ENCODE measurements around the gene STARD3.
A peak's percentile ranks its signal among the peaks of the same experiment; 100 is the strongest.
"Not testable (repeated sequence)": the region's sequence is repeated elsewhere in the genome, so short reads cannot be mapped to it uniquely, and the experiment has no call there.

The STARD3 gene

DNA sequence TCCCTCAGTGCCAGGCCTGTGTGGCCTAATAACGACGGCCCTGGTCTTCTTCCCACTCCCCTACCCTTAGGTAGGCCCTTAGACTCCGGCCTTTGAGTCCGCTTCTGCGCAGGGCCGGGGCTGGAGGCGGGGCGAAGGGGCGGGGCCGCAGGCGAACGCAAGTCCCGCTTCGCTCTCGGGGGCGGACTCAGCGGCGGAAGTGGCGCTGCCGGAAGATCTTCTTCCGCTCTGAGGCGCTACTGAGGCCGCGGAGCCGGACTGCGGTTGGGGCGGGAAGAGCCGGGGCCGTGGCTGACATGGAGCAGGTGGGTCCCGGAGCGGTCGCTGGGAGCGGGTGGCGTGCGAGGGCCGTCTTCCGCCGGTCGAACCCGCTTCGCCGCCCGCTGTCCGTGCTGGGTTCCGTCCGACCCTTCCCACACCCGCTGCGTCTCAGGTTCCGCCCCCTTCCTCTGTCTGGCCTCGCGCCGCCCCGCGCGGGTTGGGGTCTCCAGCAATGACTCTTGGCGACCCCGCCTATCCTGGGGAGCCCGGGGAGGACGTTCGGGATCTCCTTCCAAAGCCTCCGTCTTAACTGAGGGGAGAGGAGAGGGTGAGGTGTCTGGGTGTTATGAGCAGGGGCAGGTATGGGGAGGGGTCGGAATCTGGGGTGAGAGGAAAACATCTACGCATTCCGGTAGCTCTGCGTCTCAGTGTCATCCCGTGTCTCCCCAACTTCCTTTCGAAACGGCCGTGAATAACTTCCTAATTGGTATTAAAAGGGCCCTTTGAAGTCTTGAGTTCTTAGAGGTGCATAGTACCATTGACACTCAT lies at the start of gene STARD3:
STARD3 (plus strand) TSS at position 218 of the 810 bp plus-strand sequence. CDS start 16,388 bp downstream, outside the sequence.
- TF ChIP-seq POLR2A (IDR thresholded peaks at IDR 0.05; ENCODE audit: low read depth, low read length) = peak; percentile 78; the same call in 1 of the 2 replicates
- DNase-seq (ENCODE audit: insufficient read length, low spot score) (peak; percentile 93), FAIRE-seq (no peak)

GRCh38 chr17:39590180-39590579 lies 46.8 kb upstream of the STARD3 start:
- DNase-seq (ENCODE audit: insufficient read length, low spot score); FAIRE-seq: not testable (repeated sequence)

GRCh38 chr17:39591958-39592954 lies 44.7 kb upstream of the STARD3 start:
- FAIRE-seq = no peak
- no peak for DNase-seq (ENCODE audit: insufficient read length, low spot score)
- no peak for TF ChIP-seq POLR2A (IDR thresholded peaks at IDR 0.05; ENCODE audit: low read depth, low read length)

- DNase-seq (ENCODE audit: insufficient read length, low spot score) (no peak), FAIRE-seq (no peak)
- no peak for TF ChIP-seq POLR2A (IDR thresholded peaks at IDR 0.05; ENCODE audit: low read depth, low read length)
Observed at GRCh38 chr17:39593371-39593770, 43.6 kb upstream of the STARD3 start.

DNA sequence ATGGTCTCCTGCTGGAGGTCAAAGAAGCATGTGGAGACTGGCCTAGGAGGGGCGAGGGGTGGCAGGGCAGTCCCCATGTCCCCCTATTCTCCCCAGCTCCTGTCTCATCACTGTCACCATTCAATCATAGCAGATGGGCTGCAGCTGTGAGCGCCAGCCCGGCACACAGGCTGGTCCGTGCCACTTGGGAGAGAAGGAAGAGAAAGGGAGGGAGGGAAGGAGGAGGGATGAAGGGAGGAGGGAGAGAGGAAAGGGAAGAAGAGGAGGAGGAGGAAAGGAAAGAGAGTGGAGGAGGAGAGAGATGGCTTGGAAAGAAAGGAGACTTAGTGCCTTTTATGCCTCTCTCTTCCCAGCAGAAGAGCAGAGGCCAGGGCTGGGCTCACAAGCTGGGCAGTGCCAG lies 41.6 kb upstream of the STARD3 start:
- FAIRE-seq = no peak

DNA sequence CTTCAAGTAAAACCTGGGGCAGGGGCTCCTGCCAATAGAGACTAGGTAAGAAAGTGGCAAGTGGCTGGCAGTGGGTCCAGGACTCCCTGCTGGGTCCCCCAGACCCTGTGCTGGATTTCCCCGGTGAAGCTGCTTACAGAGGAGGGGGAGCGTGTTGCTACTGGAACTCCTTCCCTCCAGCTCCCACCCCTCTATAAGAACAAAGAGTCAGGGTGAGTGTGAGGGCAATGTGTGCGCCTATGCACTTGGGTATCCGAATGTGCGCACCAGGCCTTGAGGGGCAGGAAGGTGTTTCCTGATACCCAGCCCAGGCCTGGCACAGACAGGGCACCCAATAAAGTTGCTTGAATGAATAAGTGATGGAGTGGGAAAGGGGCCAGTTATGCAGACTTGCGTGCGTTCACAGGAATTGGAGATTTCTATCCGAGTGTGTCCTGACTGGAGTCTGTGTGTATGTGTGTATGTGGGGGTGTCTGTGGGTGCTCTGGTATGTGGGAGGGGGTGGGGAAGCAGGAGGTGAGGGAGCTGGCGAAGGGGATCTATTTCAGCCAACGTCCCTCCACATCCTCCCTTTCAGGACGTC lies 40.9 kb upstream of the STARD3 start:
- FAIRE-seq = no peak
- no peak for DNase-seq (ENCODE audit: insufficient read length, low spot score)
- TF ChIP-seq POLR2A (IDR thresholded peaks at IDR 0.05; ENCODE audit: low read depth, low read length) = no peak

More for the DNA sequence above, 41.6 kb upstream of the STARD3 start:
- no peak for TF ChIP-seq POLR2A (IDR thresholded peaks at IDR 0.05; ENCODE audit: low read depth, low read length)
- no peak for DNase-seq (ENCODE audit: insufficient read length, low spot score)

- TF ChIP-seq POLR2A (IDR thresholded peaks at IDR 0.05; ENCODE audit: low read depth, low read length) = no peak
- FAIRE-seq = no peak
- no peak for DNase-seq (ENCODE audit: insufficient read length, low spot score)
Observed at GRCh38 chr17:39596543-39597267, 40.2 kb upstream of the STARD3 start.

DNA sequence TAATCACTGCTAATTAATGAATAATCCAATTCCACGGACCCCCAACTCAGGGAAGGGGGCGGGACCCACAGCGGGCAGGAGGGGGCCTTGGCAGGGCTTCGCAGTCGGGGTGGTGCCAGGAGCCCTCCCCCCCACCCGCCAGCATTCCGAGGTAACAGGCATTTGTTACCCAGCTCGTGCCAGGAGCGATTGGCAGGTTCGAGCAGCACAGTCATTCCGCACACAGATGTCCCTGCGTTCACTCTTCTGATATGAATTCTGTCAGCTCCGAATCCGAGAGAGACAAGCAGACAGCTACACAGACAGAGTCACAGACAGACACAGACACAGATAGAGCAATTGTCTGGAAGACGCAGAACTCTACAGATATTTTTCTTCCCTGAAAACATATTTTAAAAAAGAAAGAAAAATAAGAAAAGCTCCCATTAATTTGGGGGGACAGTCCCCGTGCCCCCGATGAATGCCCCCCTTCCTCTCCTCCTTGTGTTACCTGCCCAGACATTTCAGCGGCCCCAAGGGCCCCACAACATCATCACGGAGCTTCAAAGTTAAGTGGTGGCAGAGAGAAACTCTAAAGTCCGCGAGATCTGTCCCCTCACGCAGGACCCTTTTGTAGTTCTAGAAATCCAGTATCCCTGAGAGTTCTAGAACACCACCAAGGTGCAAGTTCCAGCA lies 39.4 kb upstream of the STARD3 start:
- FAIRE-seq (no peak), DNase-seq (ENCODE audit: insufficient read length, low spot score) (no peak)
- no peak for TF ChIP-seq POLR2A (IDR thresholded peaks at IDR 0.05; ENCODE audit: low read depth, low read length)

- FAIRE-seq (no peak), DNase-seq (ENCODE audit: insufficient read length, low spot score) (no peak)
- no peak for TF ChIP-seq POLR2A (IDR thresholded peaks at IDR 0.05; ENCODE audit: low read depth, low read length)
Observed at GRCh38 chr17:39598047-39598481, 38.9 kb upstream of the STARD3 start.

GRCh38 chr17:39598630-39599003 lies 38.3 kb upstream of the STARD3 start:
- TF ChIP-seq POLR2A (IDR thresholded peaks at IDR 0.05; ENCODE audit: low read depth, low read length) = no peak
- FAIRE-seq (no peak), DNase-seq (ENCODE audit: insufficient read length, low spot score) (no peak)

- no peak for DNase-seq (ENCODE audit: insufficient read length, low spot score)
- TF ChIP-seq POLR2A (IDR thresholded peaks at IDR 0.05; ENCODE audit: low read depth, low read length) = no peak
- no peak for FAIRE-seq
Observed at GRCh38 chr17:39599004-39599664, 37.8 kb upstream of the STARD3 start.

DNA sequence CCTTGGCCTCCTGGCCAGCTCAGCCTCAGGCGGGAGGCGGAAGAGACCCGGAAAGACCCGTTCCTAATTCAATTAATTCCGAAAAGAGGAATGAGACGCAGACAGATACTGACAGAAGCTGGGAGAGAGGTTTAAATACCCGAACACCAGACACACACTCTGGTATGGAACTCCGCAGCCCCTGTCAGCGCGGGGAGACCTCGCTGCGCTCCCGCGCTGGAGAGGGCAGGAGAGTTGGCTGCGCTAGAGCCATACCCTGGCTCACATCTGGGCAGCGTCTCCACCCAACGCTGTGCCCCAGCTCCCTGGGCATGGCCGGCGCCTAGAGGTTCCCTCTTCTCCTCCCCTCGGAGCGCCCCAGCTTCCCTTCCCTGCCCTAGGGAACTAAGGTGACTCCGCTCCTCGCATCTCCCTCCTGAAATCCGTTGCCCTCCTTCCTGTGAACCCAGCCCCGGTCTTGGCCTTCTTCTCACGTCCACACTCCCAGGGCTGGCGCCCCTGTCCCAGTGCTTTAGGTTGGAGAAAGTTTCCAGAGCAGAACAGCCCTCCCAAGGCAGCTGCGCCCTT lies 37.2 kb upstream of the STARD3 start:
- no peak for TF ChIP-seq POLR2A (IDR thresholded peaks at IDR 0.05; ENCODE audit: low read depth, low read length)
- DNase-seq (ENCODE audit: insufficient read length, low spot score) (no peak), FAIRE-seq (no peak)
